HG03060 (cell line): ENCODE data around the gene LSM3.

Experiments used
- ATAC-seq: cut with Tn5 transposase; IDR thresholded peaks from one replicate; pipeline ENCODE4 v1.9.1; 2021; ENCODE audit warnings: low read depth, moderate number of reproducible peaks; ENCODE audit not compliant: unreplicated experiment

LSM3 gene

DNA sequence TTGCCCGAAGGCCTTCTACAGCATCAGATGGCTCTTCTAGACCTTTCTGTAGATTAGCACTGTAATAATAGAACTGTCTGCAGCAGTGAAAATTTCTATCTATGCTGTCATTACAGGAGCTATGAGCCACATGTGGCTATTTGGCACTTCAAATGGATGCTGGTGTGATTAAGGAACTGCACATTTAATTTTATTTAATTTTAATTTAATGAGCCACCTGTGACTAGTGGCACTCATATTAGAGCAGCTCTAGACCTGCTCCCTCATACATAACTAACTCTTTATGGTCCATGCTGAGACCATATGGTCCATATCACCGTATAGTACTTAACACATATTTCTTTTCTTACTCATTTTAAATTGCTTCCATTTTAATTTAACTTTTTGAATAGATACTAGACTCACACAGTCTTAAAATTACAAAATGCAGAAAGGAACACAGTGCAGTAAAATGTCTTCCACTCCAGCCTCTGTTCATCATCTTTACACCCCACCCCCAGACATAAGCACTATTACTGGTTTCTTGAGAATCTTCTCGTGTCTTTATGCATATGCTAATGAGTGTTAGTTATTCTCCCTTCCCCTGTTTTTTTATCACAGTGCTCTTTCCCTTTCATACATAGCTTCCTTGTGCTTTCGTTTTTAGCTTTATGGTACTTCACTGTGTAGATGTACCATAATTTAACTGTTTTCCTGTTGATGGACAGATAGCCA lies 9.6 kb downstream of the LSM3 start:
- ATAC-seq, result no peak

DNA sequence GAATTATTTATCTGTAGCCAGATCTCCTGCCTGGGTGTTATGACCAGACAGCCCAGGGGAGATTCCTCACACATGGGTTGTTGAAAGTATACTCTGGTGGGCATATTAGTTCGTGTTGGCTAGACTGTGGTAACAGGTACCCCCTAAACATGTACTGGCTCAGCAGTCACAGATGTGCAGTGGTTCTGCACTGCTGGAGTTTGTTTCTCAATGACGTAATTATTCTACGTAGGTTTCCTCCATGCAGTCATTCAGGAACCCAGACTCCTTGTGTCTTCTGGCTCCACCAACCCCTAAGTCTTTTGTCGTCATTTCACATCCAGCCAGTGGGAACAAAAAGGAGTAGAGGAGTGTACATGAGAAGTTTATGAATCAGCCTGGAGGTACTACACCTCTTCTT lies 16.2 kb downstream of the LSM3 start:
- no peak for ATAC-seq

GRCh38 chr3:14199641-14200040 lies 21.0 kb downstream of the LSM3 start:
- no peak for ATAC-seq

- no peak for ATAC-seq
Observed at GRCh38 chr3:14200276-14200675, 21.7 kb downstream of the LSM3 start.

GRCh38 chr3:14200841-14201240 lies 22.2 kb downstream of the LSM3 start:
- no peak for ATAC-seq

DNA sequence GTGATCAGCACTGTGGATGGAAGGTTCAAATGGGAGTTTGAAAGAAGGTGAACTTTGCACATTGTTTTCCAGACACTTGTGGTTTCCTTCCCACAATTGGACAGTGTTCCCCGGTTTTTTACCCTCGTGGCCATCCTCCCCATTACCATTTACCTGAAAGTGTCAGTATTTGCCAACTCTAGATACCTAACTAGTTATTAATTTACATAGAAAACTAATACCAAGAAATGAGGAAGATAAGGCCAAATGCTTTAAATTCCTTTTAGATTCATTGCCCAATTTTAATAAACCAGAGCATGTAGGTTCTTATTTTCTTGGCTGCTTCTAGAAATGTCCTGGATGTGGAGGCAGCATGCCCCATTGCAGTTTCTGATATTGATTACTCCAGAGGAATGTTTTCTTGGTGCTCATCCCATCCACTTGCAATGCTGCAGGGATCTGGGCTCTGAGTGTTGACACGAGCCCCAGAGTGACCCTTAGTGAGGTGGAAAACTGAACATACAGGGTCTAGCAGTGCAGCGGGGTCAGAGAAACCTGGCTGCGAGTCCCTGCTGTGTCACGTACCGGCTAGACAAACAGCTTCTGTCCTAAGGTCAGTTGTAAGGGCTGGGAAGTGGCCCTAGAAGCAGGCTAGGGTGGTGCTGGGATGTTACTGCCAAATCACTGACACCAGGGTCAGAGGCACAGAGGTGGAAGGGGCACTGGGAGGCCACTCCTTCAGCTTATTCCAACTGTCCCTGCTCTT lies 23.5 kb downstream of the LSM3 start:
- no peak for ATAC-seq

DNA sequence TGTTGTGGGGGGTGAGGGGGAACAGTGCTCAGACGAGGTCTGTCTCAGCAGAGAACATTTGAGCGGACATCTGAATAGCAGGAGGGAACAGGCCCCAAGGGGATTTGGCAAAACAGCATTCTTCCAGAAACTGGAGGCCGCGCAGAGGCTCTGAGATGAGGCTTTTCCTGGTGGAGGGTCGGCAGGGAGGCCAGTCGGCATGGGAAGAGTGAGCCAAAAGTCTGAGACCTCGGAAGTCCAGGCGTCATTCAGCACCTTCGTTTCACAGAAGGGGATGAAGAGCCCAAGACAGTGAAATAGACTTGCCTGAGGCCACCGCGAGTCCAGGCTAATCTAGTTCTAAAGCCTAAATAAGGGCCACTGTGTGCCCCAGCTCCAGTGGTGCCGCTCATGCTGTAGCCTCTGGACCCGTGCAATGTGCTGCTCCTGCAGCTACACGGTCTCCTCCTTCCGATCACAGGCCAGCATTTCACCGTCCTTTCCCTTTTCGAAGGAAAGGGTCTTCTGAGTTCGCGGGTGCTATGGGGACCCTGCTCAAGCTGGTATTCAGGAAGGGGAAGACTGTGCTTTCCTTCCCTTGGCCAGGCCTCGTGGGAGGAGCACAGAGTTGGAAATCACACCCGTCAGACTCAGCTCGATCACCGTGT lies 24.4 kb downstream of the LSM3 start:
- ATAC-seq, result no peak

GRCh38 chr3:14203521-14204079 lies 25.0 kb downstream of the LSM3 start:
- ATAC-seq, result no peak

DNA sequence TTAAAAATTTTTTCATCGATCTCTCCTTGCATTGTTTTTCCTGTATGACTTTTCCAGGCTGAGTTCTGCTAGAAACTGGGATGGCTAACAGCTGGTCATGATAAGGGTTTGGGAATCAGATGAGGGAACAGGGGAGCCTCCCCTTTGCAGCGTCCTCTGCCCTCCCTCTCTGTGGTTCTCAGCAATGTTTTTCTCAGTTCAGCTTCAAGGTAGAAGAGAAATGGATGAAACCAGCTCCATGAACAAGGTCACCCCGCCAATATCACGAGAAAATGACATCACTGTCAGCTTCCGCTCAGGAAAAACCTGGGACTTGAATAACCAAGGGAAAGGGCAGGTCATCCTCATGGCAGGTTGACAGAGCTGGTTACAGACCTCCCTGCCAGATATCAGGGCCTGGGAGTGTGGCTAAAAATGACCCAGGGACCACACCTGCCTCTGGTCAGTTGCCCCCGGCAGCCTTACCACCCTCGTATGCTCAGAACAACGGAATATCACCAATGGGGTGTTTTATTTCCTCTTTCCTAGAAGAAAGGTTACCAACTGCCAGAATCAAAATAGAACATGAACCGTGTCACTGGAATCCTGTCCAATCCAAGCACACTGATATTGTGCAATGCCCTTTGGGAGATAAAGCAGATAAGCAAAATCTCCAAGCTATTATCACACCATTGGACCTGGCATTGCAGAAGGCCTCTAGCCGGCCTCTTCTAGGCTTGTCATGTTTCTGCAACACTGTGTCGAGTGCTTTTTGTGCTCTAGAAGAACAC lies 26.1 kb downstream of the LSM3 start:
- no peak for ATAC-seq

DNA sequence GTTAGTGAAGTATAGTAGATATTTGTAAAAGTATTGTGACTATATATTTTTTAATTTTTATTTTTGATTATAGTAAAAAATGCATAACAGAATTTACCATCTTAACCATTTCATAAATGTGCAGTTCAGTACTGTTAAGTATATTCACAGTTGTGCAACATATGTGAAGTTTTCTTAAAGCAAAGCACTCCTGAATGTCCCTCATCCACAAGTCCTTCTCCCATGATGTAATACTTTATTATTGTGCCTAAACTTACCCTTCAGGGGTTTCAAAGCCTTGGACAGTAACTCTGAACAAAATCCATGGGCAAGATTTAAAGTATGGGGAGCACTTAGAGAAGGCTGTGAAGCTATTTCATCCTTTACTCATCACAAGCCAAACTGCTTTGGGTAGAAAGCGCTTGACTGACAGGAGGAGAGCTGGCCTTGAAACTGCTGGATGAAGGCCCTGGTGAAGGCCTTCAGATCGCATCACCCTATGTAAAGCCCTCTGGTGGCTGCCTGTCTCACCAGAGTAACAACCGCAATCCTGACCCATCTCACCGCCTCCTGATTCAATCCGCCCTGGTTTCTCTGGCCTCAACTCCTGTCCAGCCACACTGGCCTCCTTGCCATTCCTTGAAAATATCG lies 28.0 kb downstream of the LSM3 start:
- ATAC-seq, result no peak

DNA sequence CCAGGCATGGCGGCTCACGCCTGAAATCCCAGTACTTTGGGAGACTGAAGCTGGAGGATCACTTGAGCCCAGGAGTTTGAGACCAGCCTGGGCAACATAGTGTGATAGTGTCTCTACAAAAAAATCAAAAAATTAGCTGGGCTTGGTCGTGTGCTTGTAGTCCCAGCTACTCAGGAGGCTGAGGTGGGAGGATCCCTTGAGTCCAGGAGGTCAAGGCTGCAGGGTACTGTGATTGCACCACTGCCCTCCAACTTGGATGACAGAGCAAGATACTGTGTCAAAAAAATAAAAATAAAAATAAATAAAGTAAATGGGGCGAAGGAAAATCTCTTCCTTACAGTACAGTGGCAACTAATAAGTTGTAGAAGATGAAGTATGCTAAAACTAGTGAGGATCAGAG lies 29.6 kb downstream of the LSM3 start:
- no peak for ATAC-seq

- ATAC-seq, result no peak
Observed at GRCh38 chr3:14208977-14209394, 30.4 kb downstream of the LSM3 start.

GRCh38 chr3:14209581-14210289 lies 31.1 kb downstream of the LSM3 start:
- ATAC-seq, result no peak

DNA sequence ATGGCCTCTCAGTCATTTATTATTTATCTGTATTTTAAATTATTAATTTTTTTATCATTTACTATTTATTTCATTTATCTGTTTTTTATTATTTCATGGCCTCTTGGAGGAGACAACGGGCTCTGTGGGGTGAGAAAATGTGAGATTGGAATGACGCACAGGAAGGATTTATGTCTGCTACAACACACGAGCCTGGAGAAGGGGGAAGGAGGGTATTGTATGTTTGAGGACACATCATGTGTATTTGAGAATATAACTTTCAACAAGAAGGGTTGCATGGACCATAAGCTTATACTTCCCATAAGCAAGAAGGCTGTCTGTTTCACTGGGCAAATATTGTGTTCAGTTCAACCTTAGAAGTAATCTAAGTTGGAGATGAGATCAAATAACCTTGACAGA lies 31.7 kb downstream of the LSM3 start:
- ATAC-seq, result no peak

- ATAC-seq, result no peak
Observed at GRCh38 chr3:14210843-14211594, 32.4 kb downstream of the LSM3 start.

DNA sequence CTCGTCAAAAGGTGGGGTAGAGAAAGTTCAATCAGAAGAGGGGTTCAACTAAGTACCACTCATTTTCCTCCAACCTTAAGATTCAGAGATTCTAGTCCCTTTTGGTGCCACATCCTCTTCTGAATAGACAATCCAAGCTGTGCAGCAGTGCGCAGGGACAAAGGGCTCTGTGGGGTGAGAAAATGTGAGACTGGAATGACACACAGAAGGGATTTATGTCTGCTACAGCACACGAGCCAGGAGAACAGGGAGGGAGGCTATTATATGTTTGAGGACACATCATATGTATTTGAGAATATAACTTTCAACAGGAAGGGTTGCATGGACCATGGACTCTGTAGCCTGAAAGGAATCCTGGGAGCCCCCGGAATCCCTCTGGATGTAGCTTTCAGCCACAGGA lies 33.0 kb downstream of the LSM3 start:
- no peak for ATAC-seq

DNA sequence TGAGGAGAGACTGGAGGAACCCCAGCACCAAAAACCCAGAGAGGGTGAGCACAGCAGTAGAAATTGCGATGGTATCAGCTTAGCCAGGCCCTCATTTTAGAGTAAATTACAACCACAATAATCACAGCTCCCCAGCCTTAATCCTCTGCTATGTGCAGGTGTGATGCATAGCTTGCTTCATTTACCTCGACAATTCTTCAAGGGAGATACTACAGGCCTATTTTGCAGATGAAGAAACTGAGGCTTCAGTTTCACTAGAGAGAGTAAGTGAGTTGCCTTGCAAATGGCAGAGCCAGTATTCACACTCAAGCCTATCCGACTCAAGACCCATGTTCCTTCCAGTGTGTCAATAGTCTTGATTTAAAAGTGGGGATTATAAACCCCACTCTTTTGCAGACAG lies 33.4 kb downstream of the LSM3 start:
- no peak for ATAC-seq

- ATAC-seq, result no peak
Observed at GRCh38 chr3:14213066-14213774, 34.6 kb downstream of the LSM3 start.
